Astrocyte of the hippocampus (primary cell): ENCODE data around the gene IER2.

Experiments used
- DNase-seq: peaks from one replicate; pipeline ENCODE4 v3.0.0; 2011; ENCODE audit warnings: low read depth, low spot score

The IER2 gene

DNA sequence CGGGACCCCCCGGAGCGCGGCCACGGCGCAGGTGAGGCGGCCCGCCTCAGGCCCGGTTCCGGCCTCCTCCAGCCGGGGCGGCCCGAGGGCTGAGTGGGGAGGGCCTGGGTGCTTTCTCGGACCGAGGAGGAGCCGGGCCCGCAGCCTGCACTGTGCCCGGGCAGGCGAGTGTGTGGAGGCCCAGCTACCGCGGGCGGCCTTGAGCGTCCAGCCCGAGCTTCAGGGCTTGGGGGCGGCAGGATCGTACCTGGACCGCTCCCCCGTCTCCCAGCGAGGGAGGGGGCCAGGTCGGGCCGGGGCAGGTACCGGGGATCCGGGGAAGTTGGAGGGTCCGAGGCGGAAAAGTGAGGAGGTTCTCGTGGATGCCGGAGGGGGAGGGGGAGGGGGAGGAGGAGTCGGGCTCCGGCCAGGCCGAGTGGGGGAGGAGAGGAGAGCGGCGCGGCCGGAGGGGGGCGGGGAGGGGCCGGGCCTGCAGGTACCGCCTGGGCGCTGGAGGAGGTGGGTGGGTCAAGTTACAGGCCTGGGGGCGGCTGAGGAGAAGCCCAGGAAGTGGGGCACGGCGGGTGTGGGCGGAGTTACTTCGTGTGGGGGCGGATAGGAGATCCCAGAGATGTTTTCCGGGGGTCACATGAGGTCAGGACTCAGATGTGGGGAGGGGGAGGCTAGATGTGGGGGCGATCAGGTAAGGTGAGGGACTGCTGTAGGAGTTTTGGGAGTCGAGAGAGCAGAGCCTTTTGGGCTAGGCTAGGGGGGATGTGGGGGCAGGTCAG lies 31.6 kb upstream of the IER2 start:
- peak; percentile 71 for DNase-seq

- no peak for DNase-seq
Measured at GRCh38 chr19:13119627-13120026, 30.6 kb upstream of the IER2 start.

GRCh38 chr19:13120031-13120430 lies 30.2 kb upstream of the IER2 start:
- DNase-seq, result no peak

DNA sequence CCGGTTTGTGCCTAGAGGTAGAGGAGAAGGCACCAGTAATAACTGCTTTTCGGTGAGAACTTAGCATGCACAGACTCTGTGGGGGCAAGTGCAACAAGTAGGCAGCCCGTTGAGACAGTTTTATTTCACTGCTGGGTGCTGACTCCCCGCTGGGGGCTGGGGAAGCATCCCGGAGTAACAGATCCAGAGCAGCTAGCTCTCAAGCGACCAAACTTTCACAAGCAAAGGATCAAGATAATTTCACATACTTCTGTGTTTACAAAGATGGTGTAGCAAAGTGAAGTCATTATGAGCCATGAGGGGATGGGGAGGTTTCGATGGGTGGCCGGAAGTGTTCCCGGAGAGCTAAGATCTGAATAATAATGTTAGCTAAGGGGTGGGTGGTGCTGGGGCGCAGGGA lies 29.4 kb upstream of the IER2 start:
- DNase-seq, result peak; percentile 39

- no peak for DNase-seq
Measured at GRCh38 chr19:13121551-13122274, 28.5 kb upstream of the IER2 start.

DNA sequence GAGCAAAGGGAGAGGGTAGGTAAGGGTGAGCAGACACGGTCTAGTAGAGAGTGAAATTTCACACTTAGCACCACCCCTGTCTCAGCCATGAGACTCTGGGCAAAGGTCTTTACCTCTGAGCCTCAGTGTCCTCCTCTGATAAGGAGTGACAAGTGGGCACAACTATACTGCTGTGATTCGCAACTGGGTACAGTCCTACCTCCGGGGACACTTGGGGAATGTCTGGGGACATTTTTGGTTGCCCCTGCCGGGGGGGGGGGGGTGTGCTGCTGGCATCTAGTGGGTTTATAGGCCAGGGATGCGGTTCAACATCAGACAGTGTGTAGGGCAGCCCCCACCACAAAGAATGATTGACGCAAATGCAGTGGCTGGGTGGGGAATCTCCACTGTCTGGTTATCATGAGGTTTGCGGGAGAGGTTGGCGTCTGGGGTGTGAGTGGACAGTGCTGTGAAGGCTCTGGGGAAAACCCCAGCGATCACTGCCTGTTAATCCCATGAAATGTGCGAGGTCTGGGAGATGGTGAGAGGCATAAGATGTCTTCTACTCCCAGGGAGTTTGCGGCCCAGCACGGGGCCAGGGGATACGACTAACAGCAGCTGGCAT lies 27.8 kb upstream of the IER2 start:
- DNase-seq, result no peak

DNA sequence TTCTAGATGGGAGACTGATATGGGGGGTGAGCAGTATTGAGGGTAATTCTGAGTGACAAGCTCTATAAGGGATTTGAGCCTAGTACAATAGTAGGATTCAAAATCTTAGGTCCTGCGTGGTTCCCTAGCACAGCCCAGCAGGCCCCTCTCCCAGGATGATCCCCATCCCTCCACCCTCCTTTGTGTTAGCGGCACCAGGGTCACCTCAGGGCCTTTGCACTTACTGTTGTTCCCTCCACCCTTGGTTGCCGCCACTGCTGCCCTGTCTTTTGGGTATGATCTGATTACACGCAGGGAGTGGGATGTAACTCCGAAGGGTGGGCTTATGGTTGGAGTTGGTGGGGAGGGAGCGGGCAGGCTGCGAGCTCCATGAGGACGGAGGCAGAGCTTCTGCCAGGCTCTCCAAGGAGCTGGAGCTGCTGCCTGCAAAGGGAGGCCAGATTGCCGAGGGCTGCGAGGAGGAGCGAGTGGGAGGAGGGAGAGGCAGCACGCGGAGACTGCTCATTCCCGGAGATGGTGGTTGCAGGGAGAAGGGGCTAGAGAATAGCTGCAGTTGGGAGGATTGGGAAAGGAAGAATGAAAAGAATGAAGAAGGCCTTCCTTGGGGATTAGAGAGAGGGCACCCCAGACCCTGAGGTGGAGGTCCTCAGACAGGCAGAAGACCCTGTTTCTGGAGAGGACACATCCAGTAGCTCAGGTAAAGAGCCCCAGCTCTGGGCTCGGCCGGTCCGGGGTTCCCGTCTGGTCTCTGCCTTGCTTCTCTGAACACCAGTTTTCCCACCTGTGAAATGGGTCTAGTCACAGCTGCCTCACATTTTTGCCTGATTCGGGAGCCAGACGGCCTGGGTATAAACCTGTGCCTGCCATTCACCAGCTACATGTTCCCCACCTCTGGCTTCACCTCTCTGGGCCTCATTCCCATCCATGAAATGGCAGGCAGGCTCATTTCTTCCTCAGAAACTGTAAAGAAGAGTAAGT lies 26.9 kb upstream of the IER2 start:
- no peak for DNase-seq

- no peak for DNase-seq
Measured at GRCh38 chr19:13127051-13127450, 23.2 kb upstream of the IER2 start.

- DNase-seq, result no peak
Measured at GRCh38 chr19:13127811-13128575, 22.2 kb upstream of the IER2 start.

DNA sequence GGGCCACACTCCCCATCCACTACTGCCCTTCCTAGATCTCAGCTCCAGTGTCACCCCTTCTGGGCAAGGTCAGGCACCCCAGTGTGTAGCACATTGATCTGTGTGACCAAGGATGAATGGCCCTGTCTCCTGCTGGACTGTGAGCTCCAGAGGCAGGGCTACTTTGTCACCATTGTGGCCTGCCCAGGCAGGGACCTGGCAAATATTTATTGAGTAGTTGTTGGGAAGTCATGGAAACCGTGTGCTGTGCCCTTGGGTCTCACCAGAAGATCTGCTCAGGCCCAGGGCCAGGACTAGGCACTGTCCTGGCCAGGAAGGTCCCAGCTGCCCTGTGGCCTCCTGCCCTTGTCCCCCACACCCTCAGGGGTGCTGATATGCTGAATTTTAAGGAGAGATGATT lies 21.6 kb upstream of the IER2 start:
- DNase-seq, result no peak

DNA sequence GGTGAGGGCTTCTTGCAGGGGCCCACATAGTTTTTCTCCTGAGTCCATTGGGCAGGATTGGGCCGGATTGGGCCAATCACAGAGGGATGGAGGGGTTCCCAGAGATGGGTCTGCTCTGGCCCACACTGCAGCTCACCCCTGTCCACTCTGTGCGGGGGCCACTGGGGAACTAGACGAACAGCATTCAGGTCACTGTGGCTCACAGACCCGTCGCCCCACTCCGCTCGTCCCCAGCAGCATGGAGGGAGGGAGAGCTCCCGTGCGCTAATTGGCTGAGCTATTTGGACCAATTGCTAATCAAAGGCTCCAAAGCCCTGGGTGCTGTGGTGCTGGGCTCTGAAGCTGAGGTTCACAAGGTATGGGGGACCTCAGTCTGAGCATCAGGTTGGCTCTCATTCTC lies 20.8 kb upstream of the IER2 start:
- no peak for DNase-seq

DNA sequence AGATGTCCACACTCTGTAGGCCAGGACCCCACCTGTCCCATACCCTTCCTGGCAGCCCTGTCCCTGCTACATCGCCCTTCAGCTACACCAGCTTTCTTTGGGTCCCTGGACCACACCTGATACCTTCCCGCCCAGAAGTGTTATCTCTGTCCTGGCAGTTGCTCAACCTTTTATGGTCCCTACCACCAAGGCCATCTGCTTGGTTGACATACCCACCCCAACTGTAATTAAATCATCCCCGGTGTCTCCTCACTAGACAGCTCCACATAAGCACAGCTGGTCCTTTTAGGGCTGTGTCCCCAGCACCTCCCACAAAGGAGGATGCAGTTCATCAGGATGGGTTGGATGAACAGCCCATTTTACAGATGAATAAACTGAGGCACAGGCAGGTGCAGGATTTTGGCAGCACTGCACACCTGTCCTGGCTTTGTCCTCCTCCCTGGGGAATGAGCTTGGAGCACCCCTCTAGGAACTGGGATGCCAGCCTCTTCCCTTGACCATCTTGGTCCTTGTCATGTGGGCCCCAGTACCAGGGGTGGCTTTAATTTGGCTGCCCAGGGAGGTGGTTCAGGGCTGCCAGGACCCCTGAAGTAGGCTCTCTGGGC lies 19.2 kb upstream of the IER2 start:
- no peak for DNase-seq

- DNase-seq, result peak; percentile 52
Measured at GRCh38 chr19:13132471-13133180, 17.6 kb upstream of the IER2 start.

DNA sequence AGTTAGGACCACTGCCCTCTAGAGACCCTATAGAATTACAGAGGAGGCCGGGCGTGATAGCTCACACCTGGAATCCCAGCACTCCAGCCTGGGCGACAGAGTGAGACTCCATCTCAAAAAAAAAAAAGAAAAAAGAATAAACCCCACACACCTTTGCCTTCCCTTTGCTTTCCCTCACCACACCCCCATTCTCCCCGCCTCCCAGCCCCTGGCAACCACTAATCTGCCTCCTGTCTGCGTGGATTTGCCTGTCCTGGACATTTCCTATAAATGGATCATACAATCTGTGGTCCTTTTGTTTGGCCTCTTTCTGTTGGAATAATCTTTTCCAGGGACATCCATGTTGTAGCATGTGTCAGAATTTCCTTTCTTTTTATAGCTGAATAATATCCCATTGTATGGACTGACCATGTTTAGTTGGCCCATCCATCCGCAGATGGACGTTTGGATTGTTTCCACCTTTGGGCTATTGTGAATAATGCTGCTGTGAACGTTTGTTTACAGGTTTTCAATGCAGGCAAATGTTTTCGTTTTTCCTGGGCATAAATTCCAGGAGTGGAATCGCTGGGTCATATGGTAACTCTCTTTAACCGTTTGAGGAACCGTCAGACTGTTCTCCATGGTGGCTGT lies 16.9 kb upstream of the IER2 start:
- no peak for DNase-seq

DNA sequence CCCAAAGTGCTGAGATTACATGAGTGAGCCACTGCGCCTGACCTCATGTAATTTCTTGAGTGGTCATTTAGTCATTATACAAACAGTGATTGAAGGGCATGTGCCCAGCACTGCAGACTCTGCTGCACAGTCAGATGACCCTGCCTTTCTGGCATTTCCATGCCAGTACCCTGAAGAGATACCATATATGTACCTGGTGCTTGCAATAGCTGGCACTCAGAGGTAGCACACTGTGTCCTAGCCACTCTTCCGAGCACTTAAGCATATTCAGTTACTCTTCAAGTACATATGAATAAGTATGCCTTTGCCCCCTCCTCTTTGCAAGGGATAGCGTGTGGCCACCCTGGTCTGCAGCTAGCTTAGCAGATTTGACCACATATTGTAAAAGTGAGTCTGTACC lies 15.6 kb upstream of the IER2 start:
- no peak for DNase-seq

GRCh38 chr19:13135068-13136062 lies 14.8 kb upstream of the IER2 start:
- DNase-seq, result no peak

DNA sequence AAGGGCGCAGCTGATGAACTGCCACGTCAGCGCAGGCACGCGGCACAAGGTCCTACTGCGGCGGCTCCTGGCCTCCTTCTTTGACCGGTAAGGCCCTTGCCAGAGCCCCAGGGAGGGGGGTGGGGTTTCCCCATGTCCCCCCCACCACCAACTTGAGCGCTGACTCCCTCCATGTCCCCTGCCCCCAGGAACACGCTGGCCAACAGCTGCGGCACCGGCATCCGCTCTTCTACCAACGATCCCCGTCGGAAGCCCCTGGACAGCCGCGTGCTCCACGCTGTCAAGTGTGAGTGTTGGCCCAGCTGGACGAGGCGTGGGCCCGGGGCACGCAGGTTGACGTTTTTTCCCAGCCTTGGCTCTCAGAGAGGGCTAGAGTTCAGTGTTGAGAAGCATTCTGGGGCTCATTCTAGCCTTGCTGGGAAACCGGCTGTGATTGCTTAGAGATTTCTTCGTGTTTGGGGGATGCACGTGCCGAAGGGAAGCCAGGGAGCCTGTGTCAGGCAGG lies 12.9 kb upstream of the IER2 start:
- no peak for DNase-seq
